PFSK-1 (cell line): ENCODE data around the gene SLC38A9. TPM values are rescaled to one million over a fixed set of nuclear protein-coding genes. Genes with fewer than 3 reads are reported as not detected.

Experiments
- FOXP2 ChIP-seq: optimal IDR thresholded peaks from 2 replicates; pipeline ENCODE3; 2011; ENCODE audit warnings: borderline replicate concordance, control low read depth, inconsistent platforms; ENCODE audit not compliant: insufficient read depth; ENCODE audit errors: extremely low read length, extremely low read depth
- POLR2AphosphoS5 ChIP-seq: IDR thresholded peaks from 2 replicates; pipeline ENCODE4 v1.6.1; 2012; ENCODE audit warnings: low read depth, mild to moderate bottlenecking, control low read depth, low read length, moderate library complexity
- SIN3A ChIP-seq: IDR thresholded peaks from 2 replicates; pipeline ENCODE4 v1.6.1; 2012; ENCODE audit warnings: mild to moderate bottlenecking, low read length, moderate library complexity, borderline replicate concordance; ENCODE audit not compliant: insufficient read depth
- TAF1 ChIP-seq: IDR thresholded peaks from 2 replicates; pipeline ENCODE4 v1.6.1; 2012; ENCODE audit warnings: low read length, control low read depth, borderline replicate concordance; ENCODE audit not compliant: insufficient read depth
- polyA plus RNA-seq: library from polyadenylated mRNA; unstranded; fragments of >200 nt; gene quantifications from one replicate; pipeline ENCODE4 v1.2.1, GENCODE V29; 2012; ENCODE audit warnings: low read depth, missing spikeins; ENCODE audit not compliant: insufficient read length
- TF ChIP-seq, protein P1 (sequence below), 2 experiments: IDR thresholded peaks; 2 replicates each; pipeline versions ENCODE4 v1.6.1 to v1.8.0; 2011 to 2012; ENCODE audit warnings: low read depth in 2 of 2, low read length in 2 of 2, control low read depth in 1 of 2, inconsistent platforms in 1 of 2, mild to moderate bottlenecking in 1 of 2, moderate library complexity in 1 of 2; ENCODE audit not compliant: insufficient read depth in 1 of 2

The SLC38A9 gene, protein sequence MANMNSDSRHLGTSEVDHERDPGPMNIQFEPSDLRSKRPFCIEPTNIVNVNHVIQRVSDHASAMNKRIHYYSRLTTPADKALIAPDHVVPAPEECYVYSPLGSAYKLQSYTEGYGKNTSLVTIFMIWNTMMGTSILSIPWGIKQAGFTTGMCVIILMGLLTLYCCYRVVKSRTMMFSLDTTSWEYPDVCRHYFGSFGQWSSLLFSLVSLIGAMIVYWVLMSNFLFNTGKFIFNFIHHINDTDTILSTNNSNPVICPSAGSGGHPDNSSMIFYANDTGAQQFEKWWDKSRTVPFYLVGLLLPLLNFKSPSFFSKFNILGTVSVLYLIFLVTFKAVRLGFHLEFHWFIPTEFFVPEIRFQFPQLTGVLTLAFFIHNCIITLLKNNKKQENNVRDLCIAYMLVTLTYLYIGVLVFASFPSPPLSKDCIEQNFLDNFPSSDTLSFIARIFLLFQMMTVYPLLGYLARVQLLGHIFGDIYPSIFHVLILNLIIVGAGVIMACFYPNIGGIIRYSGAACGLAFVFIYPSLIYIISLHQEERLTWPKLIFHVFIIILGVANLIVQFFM
- polyA plus RNA-seq: 9.2 TPM

DNA sequence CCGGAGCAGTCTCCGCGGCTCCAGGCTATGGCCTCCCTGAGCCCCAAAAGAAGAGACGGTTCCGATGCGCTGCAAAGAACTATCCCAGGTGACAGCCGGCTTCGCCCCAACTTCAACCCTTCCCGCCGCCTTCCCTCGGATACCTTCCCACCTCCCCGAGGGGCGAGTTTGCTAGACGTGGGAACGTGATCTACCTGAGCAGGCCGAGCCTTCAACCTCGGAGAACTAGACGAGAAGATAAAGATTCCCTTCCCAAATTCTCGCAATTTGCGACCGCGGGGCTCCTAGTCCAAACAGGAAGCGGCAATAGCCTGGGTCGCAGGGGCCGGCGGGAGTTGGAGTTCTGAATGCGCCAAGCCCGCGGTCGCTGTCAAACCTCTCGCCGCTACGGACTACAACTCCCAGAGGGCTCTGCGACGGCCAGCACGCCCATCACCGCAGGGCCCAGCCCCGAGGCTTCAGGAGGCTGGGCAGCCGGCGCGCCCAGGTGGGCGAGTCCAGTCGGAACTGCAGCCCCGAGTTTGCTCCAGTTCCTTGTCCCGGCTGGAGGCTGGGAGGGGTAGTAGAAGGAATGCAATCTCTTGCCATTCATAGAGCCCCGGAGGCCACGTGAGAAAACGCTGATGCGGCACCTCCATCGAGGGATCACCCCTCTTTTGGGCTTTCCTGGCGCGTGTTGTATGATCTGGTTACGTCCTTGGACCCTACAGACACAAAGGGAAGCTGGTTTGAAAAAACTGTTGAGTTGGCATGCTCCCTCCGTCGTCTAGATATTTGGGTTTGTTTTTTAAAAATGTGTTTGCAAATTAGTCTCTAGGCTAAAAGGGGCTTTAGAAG, at the start of gene SLC38A9:
Gene SLC38A9, minus strand, starts transcription at position 302 of the 837 bp plus-strand sequence. CDS start 14,366 bp downstream, outside the sequence.
- peak; percentile 10 for TF ChIP-seq FOXP2
- peak; percentile 59; the same call in 1 of the 2 replicates for TF ChIP-seq TAF1
- no peak for TF ChIP-seq SIN3A
- peak; percentile 63 for TF ChIP-seq POLR2AphosphoS5
- TF ChIP-seq, protein P1, sequence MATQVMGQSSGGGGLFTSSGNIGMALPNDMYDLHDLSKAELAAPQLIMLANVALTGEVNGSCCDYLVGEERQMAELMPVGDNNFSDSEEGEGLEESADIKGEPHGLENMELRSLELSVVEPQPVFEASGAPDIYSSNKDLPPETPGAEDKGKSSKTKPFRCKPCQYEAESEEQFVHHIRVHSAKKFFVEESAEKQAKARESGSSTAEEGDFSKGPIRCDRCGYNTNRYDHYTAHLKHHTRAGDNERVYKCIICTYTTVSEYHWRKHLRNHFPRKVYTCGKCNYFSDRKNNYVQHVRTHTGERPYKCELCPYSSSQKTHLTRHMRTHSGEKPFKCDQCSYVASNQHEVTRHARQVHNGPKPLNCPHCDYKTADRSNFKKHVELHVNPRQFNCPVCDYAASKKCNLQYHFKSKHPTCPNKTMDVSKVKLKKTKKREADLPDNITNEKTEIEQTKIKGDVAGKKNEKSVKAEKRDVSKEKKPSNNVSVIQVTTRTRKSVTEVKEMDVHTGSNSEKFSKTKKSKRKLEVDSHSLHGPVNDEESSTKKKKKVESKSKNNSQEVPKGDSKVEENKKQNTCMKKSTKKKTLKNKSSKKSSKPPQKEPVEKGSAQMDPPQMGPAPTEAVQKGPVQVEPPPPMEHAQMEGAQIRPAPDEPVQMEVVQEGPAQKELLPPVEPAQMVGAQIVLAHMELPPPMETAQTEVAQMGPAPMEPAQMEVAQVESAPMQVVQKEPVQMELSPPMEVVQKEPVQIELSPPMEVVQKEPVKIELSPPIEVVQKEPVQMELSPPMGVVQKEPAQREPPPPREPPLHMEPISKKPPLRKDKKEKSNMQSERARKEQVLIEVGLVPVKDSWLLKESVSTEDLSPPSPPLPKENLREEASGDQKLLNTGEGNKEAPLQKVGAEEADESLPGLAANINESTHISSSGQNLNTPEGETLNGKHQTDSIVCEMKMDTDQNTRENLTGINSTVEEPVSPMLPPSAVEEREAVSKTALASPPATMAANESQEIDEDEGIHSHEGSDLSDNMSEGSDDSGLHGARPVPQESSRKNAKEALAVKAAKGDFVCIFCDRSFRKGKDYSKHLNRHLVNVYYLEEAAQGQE (IDR thresholded peaks at IDR 0.05; ENCODE audit: insufficient read depth in 1 of 2, low read depth in 2 of 2, low read length in 2 of 2): no peak

DNA sequence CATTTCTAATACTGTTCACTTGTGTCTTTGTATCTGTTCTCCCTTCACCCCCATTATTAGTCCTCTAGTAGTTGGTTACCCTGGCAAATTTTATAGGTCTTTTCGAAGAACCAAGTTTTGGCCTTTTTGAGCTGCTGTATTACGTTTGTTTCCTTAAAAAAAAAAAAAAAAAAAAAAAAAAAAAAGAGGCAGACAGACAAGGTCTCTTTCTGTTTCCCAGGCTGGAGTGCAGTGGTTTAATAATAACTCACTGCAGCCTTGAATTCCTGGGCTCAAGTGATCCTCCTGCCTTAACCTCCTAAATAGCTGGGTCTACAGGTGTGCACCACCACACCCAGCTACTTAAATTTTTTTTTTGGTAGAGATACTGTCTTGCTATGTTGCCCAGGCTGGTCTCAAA, 46.6 kb upstream of the SLC38A9 start:
- TF ChIP-seq POLR2AphosphoS5: no peak
- TF ChIP-seq FOXP2: no peak
- TF ChIP-seq, protein P1 (IDR thresholded peaks at IDR 0.05; ENCODE audit: insufficient read depth in 1 of 2, low read depth in 2 of 2, low read length in 2 of 2): no peak
- no peak for TF ChIP-seq TAF1

DNA sequence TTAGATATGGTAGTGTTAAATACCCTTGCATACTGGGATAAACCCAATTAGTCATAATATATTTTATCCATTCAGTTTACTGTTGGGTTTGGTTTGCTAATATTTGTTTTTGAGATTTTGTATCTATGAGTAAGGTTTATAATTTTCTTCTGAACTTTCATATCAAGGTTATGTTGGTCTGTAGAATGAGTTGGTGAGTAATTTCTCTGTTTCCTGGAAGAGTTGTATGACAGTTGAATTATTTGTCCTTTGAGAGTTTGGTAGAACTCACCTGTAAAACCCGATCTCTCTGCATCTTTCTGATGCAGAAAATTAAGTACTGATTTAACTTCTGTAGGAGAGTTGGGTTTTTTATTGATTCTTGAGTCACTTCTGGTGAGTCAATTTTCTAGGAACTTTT, 46.1 kb upstream of the SLC38A9 start:
- TF ChIP-seq FOXP2: no peak
- no peak for TF ChIP-seq SIN3A
- no peak for TF ChIP-seq TAF1
- TF ChIP-seq POLR2AphosphoS5: no peak
- TF ChIP-seq, protein P1 (IDR thresholded peaks at IDR 0.05; ENCODE audit: insufficient read depth in 1 of 2, low read depth in 2 of 2, low read length in 2 of 2): no peak

DNA sequence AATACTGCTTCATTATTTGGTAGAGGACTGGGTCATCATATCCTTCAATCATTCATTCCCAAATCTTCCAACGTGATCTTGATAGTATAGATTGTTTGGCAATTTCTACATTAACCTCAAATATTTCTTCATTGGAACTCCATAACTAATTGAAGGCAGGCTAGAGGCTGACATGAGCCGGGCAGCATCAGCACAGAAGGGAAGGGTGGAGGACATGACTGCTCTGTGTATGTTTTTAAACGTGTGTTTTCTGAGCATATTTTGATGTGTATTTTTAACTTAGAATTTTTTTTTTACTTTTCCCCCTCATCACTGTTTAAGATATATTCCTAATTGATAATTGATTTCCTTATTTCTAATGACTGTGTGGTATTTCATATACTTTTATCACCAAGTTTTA, 38.4 kb upstream of the SLC38A9 start:
- TF ChIP-seq FOXP2: no peak
- TF ChIP-seq TAF1: no peak
- TF ChIP-seq SIN3A: no peak
- TF ChIP-seq, protein P1 (IDR thresholded peaks at IDR 0.05; ENCODE audit: insufficient read depth in 1 of 2, low read depth in 2 of 2, low read length in 2 of 2): no peak
- TF ChIP-seq POLR2AphosphoS5: no peak
